Neural cell (in vitro differentiated cells): Measurements from ENCODE around the gene SRC. TPM values are rescaled to one million over a fixed set of nuclear protein-coding genes. Genes with fewer than 3 reads are reported as not detected.
A peak's percentile ranks its signal among the peaks of the same experiment; 100 is the strongest.

Source experiments
- H2AFZ ChIP-seq: fragments of 200-600, 300-800 bp; sonication (generic), shearing (Covaris generic); 2 replicates; pipeline ENCODE4 v1.6.0; 2014; ENCODE audit warnings: low read depth, mild to moderate bottlenecking, antibody characterized with exemption, low read length, moderate library complexity
- H3F3A ChIP-seq: fragments of 200-600 bp; shearing (Covaris generic); 2 replicates; pipeline ENCODE4 v1.6.1; 2016; ENCODE audit warnings: mild to moderate bottlenecking, moderate library complexity, mixed read lengths, antibody characterized with exemption, low read length; ENCODE audit not compliant: insufficient read depth, poor library complexity, severe bottlenecking
- H3K27ac ChIP-seq: fragments of 200-600, 300-800 bp; sonication (generic), shearing (Covaris generic); 2 replicates; pipeline ENCODE4 v1.5.1; 2014; ENCODE audit warnings: mild to moderate bottlenecking, low read length, moderate library complexity
- H3K27me3 ChIP-seq: fragments of 300-800, 200-600 bp; sonication (generic), shearing (Covaris generic); 2 replicates; pipeline ENCODE4 v1.6.0; 2014; ENCODE audit warnings: mild to moderate bottlenecking, low read depth, low read length, moderate library complexity; ENCODE audit not compliant: insufficient read depth
- H3K36me3 ChIP-seq: fragments of 300-800, 200-600 bp; sonication (generic), shearing (Covaris generic); 2 replicates; pipeline ENCODE4 v1.5.1; 2014; ENCODE audit warnings: mild to moderate bottlenecking, antibody characterized with exemption, low read length, moderate library complexity; ENCODE audit not compliant: insufficient read depth
- H3K4me2 ChIP-seq: fragments of 300-800, 200-600 bp; sonication (generic), shearing (Covaris generic); 2 replicates; pipeline ENCODE4 v1.6.0; 2014; ENCODE audit warnings: mild to moderate bottlenecking, low read length
- H3K4me3 ChIP-seq: fragments of 300-800, 200-600 bp; sonication (generic), shearing (Covaris generic); 2 replicates; pipeline ENCODE4 v1.5.1; 2014; ENCODE audit warnings: mild to moderate bottlenecking, low read length, moderate library complexity
- H3K79me2 ChIP-seq: fragments of 200-600 bp; shearing (Covaris generic); replicated peaks from 2 replicates; pipeline ENCODE4 v1.6.0; 2014; ENCODE audit warnings: mild to moderate bottlenecking, low read length, moderate library complexity; ENCODE audit not compliant: insufficient read depth
- H3K9ac ChIP-seq: fragments of 300-800, 200-600 bp; sonication (generic), shearing (Covaris generic); 2 replicates; pipeline ENCODE4 v1.6.1; 2016; ENCODE audit warnings: mild to moderate bottlenecking, low read length, mixed read lengths
- H3K9me2 ChIP-seq: fragments of 200-600 bp; shearing (Covaris generic); 2 replicates; pipeline ENCODE4 v1.6.1; 2016; ENCODE audit warnings: mild to moderate bottlenecking, low read length, mixed read lengths; ENCODE audit not compliant: insufficient read depth
- H3K9me3 ChIP-seq: fragments of 200-600, 300-800 bp; sonication (generic), shearing (Covaris generic); 2 replicates; pipeline ENCODE4 v1.6.1; 2016; ENCODE audit warnings: mild to moderate bottlenecking, mixed run types, low read length, moderate library complexity, mixed read lengths
- H4K20me1 ChIP-seq: fragments of 200-600 bp; shearing (Covaris generic); 2 replicates; pipeline ENCODE4 v1.6.1; 2016; ENCODE audit warnings: mild to moderate bottlenecking, mixed run types; ENCODE audit not compliant: insufficient read depth
- EP300 ChIP-seq: fragments of 450-650 bp; conservative IDR thresholded peaks from 2 replicates; pipeline ENCODE4 v1.6.1; 2014; ENCODE audit warnings: antibody characterized with exemption, mild to moderate bottlenecking, moderate library complexity; ENCODE audit not compliant: poor library complexity, severe bottlenecking
- EZH2 ChIP-seq: fragments of 200-600, 300-800 bp; shearing (Covaris generic), sonication (generic); IDR thresholded peaks from 2 replicates; pipeline ENCODE4 v1.6.1; 2014; ENCODE audit warnings: antibody characterized with exemption, low read length, borderline replicate concordance, mild to moderate bottlenecking; ENCODE audit not compliant: insufficient read depth, poor library complexity, severe bottlenecking
- MXI1 ChIP-seq: fragments of 450-650 bp; conservative IDR thresholded peaks from 2 replicates; pipeline ENCODE4 v1.6.1; 2014; ENCODE audit warnings: antibody characterized with exemption, mild to moderate bottlenecking; ENCODE audit not compliant: poor library complexity, severe bottlenecking
- POLR2AphosphoS5 ChIP-seq: IDR thresholded peaks from 2 replicates; pipeline ENCODE4 v1.6.1; 2012
- RAD21 ChIP-seq: fragments of 450-650 bp; conservative IDR thresholded peaks from 2 replicates; pipeline ENCODE4 v1.6.1; 2014; ENCODE audit warnings: antibody characterized with exemption, mild to moderate bottlenecking, moderate library complexity
- SMC3 ChIP-seq: fragments of 450-650 bp; conservative IDR thresholded peaks from 2 replicates; pipeline ENCODE4 v1.6.1; 2014; ENCODE audit warnings: antibody characterized with exemption, mild to moderate bottlenecking, moderate library complexity; ENCODE audit not compliant: poor library complexity
- TAF1 ChIP-seq: IDR thresholded peaks from 2 replicates; pipeline ENCODE4 v1.6.1; 2012; ENCODE audit warnings: low read depth
- polyA plus RNA-seq: library from polyadenylated mRNA; depleted of rRNA; stranded (reverse); fragments of >200 nt; gene quantifications from 2 replicates; pipeline ENCODE4 v1.2.3, GENCODE V29; 2014
- TF ChIP-seq, protein P1 (sequence below): fragments of 450-650 bp; IDR thresholded peaks from 2 replicates; pipeline ENCODE4 v1.5.1; 2014; ENCODE audit warnings: antibody characterized with exemption, mild to moderate bottlenecking, moderate library complexity; ENCODE audit not compliant: poor library complexity, severe bottlenecking
- TF ChIP-seq, protein P2 (sequence below): IDR thresholded peaks from 2 replicates; pipeline ENCODE4 v1.6.1; 2012; ENCODE audit warnings: borderline replicate concordance

SRC gene
- polyA plus RNA-seq, 1 donor from 2014 or later, result 39.0 TPM

GRCh38 chr20:37392441-37393195, 46.7 kb downstream of the SRC start:
- Histone ChIP-seq H3K27ac (peak overlapping the region; percentile 93), H2AFZ (no peak overlapping the region), H4K20me1 (no peaks in the 10 kb centered on the region), H3K27me3 (no peaks in the 10 kb centered on the region), H3K79me2 (no peaks in the 10 kb centered on the region), H3K4me2 (no peak overlapping the region), H3K9me2 (no peaks in the 10 kb centered on the region), H3K9ac (peak overlapping the region; percentile 73), H3K9me3 (no peaks in the 10 kb centered on the region), H3K36me3 (peaks cover 8% of the 10 kb centered on the region), H3K4me3 (no peak overlapping the region), H3F3A (no peaks in the 10 kb centered on the region)
- TF ChIP-seq SMC3 (no peak), TAF1 (no peak), RAD21 (no peak)

DNA sequence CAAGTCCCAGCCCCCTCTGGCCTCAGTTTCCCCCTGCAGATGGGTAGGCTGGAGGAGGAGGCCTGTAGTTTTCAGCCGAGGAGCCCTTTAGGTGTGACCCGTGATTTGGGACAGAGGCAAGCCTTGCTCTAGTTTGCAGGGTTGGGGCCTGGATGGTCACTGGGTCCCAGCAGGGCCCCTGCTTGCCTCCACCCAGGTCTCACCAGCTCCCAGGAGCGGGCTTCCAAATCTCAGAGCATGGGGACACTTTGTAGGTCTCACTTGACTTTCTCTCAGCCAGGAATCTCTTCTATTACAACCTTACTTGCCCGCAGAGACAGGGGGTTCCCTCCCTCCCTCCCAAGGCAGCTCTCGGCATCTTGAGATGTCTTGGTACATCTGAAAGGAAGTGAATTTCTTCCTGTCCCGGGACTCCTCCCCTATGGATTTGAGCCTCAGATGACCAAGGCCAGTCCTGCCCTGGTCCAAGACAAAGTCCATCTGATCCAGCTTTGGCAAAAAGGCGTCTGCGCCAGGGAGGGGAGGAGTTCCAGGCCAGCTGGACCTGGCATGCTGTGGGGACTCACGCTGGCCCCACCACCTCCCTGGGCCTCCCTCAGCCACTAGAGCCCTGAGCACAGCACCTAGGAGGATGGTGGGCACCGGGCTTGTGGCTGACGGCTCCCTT, 47.4 kb downstream of the SRC start:
- Histone ChIP-seq H2AFZ (no peak overlapping the region), H3K36me3 (peaks cover 8% of the 10 kb centered on the region), H3F3A (no peaks in the 10 kb centered on the region), H3K9ac (peak overlapping the region; percentile 73), H3K27ac (peak overlapping the region; percentile 93), H3K27me3 (no peaks in the 10 kb centered on the region), H4K20me1 (no peaks in the 10 kb centered on the region), H3K79me2 (no peaks in the 10 kb centered on the region), H3K4me3 (no peak overlapping the region), H3K9me2 (no peaks in the 10 kb centered on the region), H3K9me3 (no peaks in the 10 kb centered on the region), H3K4me2 (no peak overlapping the region)
- TF ChIP-seq POLR2AphosphoS5 (no peak), TAF1 (no peak)
- TF ChIP-seq, protein P1, sequence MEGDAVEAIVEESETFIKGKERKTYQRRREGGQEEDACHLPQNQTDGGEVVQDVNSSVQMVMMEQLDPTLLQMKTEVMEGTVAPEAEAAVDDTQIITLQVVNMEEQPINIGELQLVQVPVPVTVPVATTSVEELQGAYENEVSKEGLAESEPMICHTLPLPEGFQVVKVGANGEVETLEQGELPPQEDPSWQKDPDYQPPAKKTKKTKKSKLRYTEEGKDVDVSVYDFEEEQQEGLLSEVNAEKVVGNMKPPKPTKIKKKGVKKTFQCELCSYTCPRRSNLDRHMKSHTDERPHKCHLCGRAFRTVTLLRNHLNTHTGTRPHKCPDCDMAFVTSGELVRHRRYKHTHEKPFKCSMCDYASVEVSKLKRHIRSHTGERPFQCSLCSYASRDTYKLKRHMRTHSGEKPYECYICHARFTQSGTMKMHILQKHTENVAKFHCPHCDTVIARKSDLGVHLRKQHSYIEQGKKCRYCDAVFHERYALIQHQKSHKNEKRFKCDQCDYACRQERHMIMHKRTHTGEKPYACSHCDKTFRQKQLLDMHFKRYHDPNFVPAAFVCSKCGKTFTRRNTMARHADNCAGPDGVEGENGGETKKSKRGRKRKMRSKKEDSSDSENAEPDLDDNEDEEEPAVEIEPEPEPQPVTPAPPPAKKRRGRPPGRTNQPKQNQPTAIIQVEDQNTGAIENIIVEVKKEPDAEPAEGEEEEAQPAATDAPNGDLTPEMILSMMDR, result no peak

GRCh38 chr20:37393863-37394542, 48.1 kb downstream of the SRC start:
- Histone ChIP-seq H3K36me3 (peaks cover 8% of the 10 kb centered on the region), H3K4me3 (peak overlapping the region; percentile 46), H3K27ac (peak overlapping the region; percentile 93), H3K4me2 (peak overlapping the region; percentile 48), H3K79me2 (no peaks in the 10 kb centered on the region), H3F3A (no peaks in the 10 kb centered on the region), H3K9me2 (no peaks in the 10 kb centered on the region), H3K27me3 (no peaks in the 10 kb centered on the region), H3K9ac (peak overlapping the region; percentile 73), H4K20me1 (no peaks in the 10 kb centered on the region), H2AFZ (no peak overlapping the region), H3K9me3 (no peaks in the 10 kb centered on the region)
- TF ChIP-seq TAF1 (no peak), MXI1 (no peak), RAD21 (no peak), SMC3 (no peak), EZH2 (no peak), POLR2AphosphoS5 (no peak), EP300 (no peak)
- TF ChIP-seq, protein P2, sequence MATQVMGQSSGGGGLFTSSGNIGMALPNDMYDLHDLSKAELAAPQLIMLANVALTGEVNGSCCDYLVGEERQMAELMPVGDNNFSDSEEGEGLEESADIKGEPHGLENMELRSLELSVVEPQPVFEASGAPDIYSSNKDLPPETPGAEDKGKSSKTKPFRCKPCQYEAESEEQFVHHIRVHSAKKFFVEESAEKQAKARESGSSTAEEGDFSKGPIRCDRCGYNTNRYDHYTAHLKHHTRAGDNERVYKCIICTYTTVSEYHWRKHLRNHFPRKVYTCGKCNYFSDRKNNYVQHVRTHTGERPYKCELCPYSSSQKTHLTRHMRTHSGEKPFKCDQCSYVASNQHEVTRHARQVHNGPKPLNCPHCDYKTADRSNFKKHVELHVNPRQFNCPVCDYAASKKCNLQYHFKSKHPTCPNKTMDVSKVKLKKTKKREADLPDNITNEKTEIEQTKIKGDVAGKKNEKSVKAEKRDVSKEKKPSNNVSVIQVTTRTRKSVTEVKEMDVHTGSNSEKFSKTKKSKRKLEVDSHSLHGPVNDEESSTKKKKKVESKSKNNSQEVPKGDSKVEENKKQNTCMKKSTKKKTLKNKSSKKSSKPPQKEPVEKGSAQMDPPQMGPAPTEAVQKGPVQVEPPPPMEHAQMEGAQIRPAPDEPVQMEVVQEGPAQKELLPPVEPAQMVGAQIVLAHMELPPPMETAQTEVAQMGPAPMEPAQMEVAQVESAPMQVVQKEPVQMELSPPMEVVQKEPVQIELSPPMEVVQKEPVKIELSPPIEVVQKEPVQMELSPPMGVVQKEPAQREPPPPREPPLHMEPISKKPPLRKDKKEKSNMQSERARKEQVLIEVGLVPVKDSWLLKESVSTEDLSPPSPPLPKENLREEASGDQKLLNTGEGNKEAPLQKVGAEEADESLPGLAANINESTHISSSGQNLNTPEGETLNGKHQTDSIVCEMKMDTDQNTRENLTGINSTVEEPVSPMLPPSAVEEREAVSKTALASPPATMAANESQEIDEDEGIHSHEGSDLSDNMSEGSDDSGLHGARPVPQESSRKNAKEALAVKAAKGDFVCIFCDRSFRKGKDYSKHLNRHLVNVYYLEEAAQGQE, result no peak
- TF ChIP-seq, protein P1, result no peak
